ENCODE measurements around the gene CTXND2. TPM values are rescaled to one million over a fixed set of nuclear protein-coding genes. Genes with fewer than 3 reads are reported as not detected.
"Not testable (repeated sequence)": the region's sequence is repeated elsewhere in the genome, so short reads cannot be mapped to it uniquely, and the experiment has no call there.

Gene CTXND2
- total RNA-seq, 2 experiments from 2014 or later: not detected

DNA sequence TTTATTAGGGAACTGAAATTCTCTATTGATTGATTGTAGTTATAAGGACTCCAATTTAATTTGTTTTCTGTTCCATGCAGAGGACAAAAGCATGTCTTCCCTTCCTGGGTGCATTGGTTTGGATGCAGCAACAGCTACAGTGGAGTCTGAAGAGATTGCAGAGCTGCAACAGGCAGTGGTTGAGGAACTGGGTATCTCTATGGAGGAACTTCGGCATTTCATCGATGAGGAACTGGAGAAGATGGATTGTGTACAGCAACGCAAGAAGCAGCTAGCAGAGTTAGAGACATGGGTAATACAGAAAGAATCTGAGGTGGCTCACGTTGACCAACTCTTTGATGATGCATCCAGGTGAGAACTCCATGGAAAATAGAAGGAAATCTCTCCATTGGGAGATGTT lies 40.7 kb downstream of the CTXND2 start:
- Histone ChIP-seq H3K9me3 (ENCODE audit: low read length) (peaks cover 24% of the 10 kb centered on the region; the same call in 1 of the 2 replicates), H3K4me2 (ENCODE audit: low read length) (peak overlapping the region; percentile 79), H3K36me3 (ENCODE audit: insufficient read depth, low read length) (peaks cover 53% of the 10 kb centered on the region), H3K27ac (ENCODE audit: low read depth, low read length, poor library complexity, severe bottlenecking) (no peak overlapping the region), H3K79me2 (ENCODE audit: insufficient read depth, low read depth, low read length) (peaks cover 22% of the 10 kb centered on the region; the same call in 1 of the 2 replicates), H2AFZ (ENCODE audit: low read length) (no peak overlapping the region), H3K4me1 (ENCODE audit: insufficient read depth, low read length, poor library complexity, severe bottlenecking) (peaks cover 32% of the 10 kb centered on the region), H3K9me2 (ENCODE audit: insufficient read depth, low read length) (no peaks in the 10 kb centered on the region), H4K20me1 (ENCODE audit: insufficient read depth, low read length) (no peaks in the 10 kb centered on the region), H3K4me3 (ENCODE audit: low read depth, low read length, poor library complexity, severe bottlenecking) (peak overlapping the region; percentile 75)
- POLR2A ChIA-PET: interaction anchor here (0.7 kb wide), 1 partner anchor 9 kb away, joined by 3 read pairs; no protein-coding TSS in a partner anchor
- TF ChIP-seq EZH2phosphoT487 (IDR thresholded peaks at IDR 0.05; ENCODE audit: borderline replicate concordance, low read depth, low read length): no peak
- TF ChIP-seq, protein P1, sequence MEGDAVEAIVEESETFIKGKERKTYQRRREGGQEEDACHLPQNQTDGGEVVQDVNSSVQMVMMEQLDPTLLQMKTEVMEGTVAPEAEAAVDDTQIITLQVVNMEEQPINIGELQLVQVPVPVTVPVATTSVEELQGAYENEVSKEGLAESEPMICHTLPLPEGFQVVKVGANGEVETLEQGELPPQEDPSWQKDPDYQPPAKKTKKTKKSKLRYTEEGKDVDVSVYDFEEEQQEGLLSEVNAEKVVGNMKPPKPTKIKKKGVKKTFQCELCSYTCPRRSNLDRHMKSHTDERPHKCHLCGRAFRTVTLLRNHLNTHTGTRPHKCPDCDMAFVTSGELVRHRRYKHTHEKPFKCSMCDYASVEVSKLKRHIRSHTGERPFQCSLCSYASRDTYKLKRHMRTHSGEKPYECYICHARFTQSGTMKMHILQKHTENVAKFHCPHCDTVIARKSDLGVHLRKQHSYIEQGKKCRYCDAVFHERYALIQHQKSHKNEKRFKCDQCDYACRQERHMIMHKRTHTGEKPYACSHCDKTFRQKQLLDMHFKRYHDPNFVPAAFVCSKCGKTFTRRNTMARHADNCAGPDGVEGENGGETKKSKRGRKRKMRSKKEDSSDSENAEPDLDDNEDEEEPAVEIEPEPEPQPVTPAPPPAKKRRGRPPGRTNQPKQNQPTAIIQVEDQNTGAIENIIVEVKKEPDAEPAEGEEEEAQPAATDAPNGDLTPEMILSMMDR (conservative IDR thresholded peaks at IDR 0.05; ENCODE audit: low read length): no peak
- no TSS peak for BruUV-seq (replicated peaks)
- CTCF ChIA-PET (ENCODE audit: unreplicated experiment): interaction anchor here (0.6 to 1.3 kb wide), 2 partner anchors 46 to 50 kb away, joined by 3 to 4 read pairs; no protein-coding TSS in a partner anchor
- intact Hi-C loops (cut with micrococcal nuclease; ENCODE audit: unreplicated experiment): loop anchor here (2.0 to 10.0 kb wide), 2 partner anchors 303 to 367 kb away; partner anchors contain the start of gene ENSA
- no peak for DNase-seq (ENCODE audit: low spot score)

DNA sequence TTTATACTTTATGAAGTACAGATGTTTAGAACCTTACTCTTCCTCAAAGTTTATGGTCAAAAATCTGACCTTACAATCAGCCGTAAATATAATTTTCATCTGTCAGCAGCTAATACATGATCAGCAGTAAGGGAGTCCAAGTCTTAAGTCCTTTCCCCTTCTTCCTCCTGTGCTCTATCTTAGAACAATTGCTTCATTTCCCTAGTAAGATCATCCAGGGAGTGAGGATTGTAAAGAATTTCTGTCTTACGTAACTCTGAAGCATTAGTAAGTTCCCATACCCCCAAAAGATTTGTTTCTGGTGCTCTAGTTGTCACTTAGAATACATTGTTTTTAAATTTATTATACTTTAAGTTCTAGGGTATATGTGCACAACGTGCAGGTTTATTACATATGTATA lies 41.4 kb downstream of the CTXND2 start:
- H2AFZ ChIP-seq (ENCODE audit: low read length): no peak overlapping the region
- H3K9me3 ChIP-seq (ENCODE audit: low read length): peaks cover 25% of the 10 kb centered on the region; the same call in 1 of the 2 replicates
- ChIA-PET POLR2A (no interaction called here), CTCF (ENCODE audit: unreplicated experiment) (interaction anchor here (0.6 to 1.3 kb wide), 2 partner anchors 46 to 50 kb away, joined by 3 to 4 read pairs; no protein-coding TSS in a partner anchor)
- BruUV-seq (replicated peaks): no TSS peak
- no peak overlapping the region for H3K4me2 ChIP-seq (ENCODE audit: low read length)
- no peak overlapping the region for H3K27ac ChIP-seq (ENCODE audit: low read depth, low read length, poor library complexity, severe bottlenecking)
- peaks cover 23% of the 10 kb centered on the region; the same call in 1 of the 2 replicates for H3K79me2 ChIP-seq (ENCODE audit: insufficient read depth, low read depth, low read length)
- H4K20me1 ChIP-seq (ENCODE audit: insufficient read depth, low read length): no peaks in the 10 kb centered on the region
- intact Hi-C loops (cut with micrococcal nuclease; ENCODE audit: unreplicated experiment): loop anchor here (10.0 kb wide), 1 partner anchor 303 kb away; the partner anchor contains the start of gene ENSA
- no peak for TF ChIP-seq EZH2phosphoT487 (IDR thresholded peaks at IDR 0.05; ENCODE audit: borderline replicate concordance, low read depth, low read length)
- TF ChIP-seq, protein P1 (conservative IDR thresholded peaks at IDR 0.05; ENCODE audit: low read length): no peak
- peaks cover 25% of the 10 kb centered on the region for H3K4me1 ChIP-seq (ENCODE audit: insufficient read depth, low read length, poor library complexity, severe bottlenecking)
- H3K4me3 ChIP-seq (ENCODE audit: low read depth, low read length, poor library complexity, severe bottlenecking): no peak overlapping the region
- H3K9me2 ChIP-seq (ENCODE audit: insufficient read depth, low read length): no peaks in the 10 kb centered on the region
- no peak for DNase-seq (ENCODE audit: low spot score)
- peaks cover 60% of the 10 kb centered on the region for H3K36me3 ChIP-seq (ENCODE audit: insufficient read depth, low read length)

DNA sequence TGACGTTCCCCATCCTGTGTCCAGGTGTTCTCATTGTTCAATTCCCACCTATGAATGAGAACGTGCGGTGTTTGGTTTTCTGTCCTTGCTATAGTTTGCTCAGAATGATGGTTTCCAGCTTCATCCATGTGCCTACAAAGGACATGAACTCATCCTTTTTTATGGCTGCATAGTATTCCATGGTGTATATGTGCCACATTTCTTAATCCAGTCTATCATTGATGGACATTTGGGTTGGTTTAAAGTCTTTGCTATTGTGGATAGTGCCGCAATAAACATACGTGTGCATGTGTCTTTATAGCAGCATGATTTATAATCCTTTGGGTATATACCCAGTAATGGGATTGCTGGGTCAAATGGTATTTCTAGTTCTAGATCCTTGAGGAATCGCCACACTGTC lies 41.8 kb downstream of the CTXND2 start:
- POLR2A ChIA-PET: interaction anchor here (0.6 kb wide), 1 partner anchor 54 kb away, joined by 3 read pairs; no protein-coding TSS in a partner anchor
- Histone ChIP-seq H3K4me1 (ENCODE audit: insufficient read depth, low read length, poor library complexity, severe bottlenecking) (peaks cover 25% of the 10 kb centered on the region), H3K79me2 (ENCODE audit: insufficient read depth, low read depth, low read length) (peaks cover 23% of the 10 kb centered on the region; the same call in 1 of the 2 replicates), H3K9me3 (ENCODE audit: low read length) (peaks cover 25% of the 10 kb centered on the region; the same call in 1 of the 2 replicates), H3K36me3 (ENCODE audit: insufficient read depth, low read length) (peaks cover 65% of the 10 kb centered on the region)
- not testable (repeated sequence) for H4K20me1 ChIP-seq (ENCODE audit: insufficient read depth, low read length); BruUV-seq (replicated peaks); DNase-seq (ENCODE audit: low spot score); H3K27ac ChIP-seq (ENCODE audit: low read depth, low read length, poor library complexity, severe bottlenecking); H3K4me2 ChIP-seq (ENCODE audit: low read length); H2AFZ ChIP-seq (ENCODE audit: low read length); H3K9me2 ChIP-seq (ENCODE audit: insufficient read depth, low read length); H3K4me3 ChIP-seq (ENCODE audit: low read depth, low read length, poor library complexity, severe bottlenecking)
- CTCF ChIA-PET (ENCODE audit: unreplicated experiment): interaction anchor here (0.6 kb wide), 1 partner anchor 21 kb away, joined by 4 read pairs; no protein-coding TSS in a partner anchor
- intact Hi-C loops (cut with micrococcal nuclease; ENCODE audit: unreplicated experiment): loop anchor here (10.0 kb wide), 1 partner anchor 304 kb away; the partner anchor contains the start of gene ENSA

Data from OCI-LY7 (cell line).